Right lobe of liver (tissue), 6 donors: ENCODE results near the gene GPRIN3. TPM values are rescaled to one million over a fixed set of nuclear protein-coding genes. Genes with fewer than 3 reads are reported as not detected.

ENCODE experiments used
- ATAC-seq, 4 donors: fragments of 200-7000 bp; cut with Tn5 transposase; one replicate each; pipeline ENCODE4 v1.9.1; 2020; ENCODE audit warnings: mild to moderate bottlenecking in 4 of 4, moderate library complexity in 4 of 4
- DNase-seq, 3 donors: peaks; one replicate each; pipeline ENCODE4 v3.0.0-alpha.2; 2020
- H3K27ac ChIP-seq, 3 donors: fragments of 200-600 bp; one replicate each; pipeline ENCODE4 v1.8.0; 2022
- H3K27me3 ChIP-seq, 2 donors: fragments of 200-600 bp; one replicate each; pipeline ENCODE4 v1.8.0; 2022
- H3K36me3 ChIP-seq, 4 donors: fragments of 200-600 bp; sonication (generic) in 1 of 4; one replicate each; pipeline versions ENCODE4 v1.5.1 to v1.8.0; 2017 to 2022; ENCODE audit warnings: control low read depth in 1 of 4
- H3K4me1 ChIP-seq, 4 donors: fragments of 200-600 bp; sonication (generic) in 1 of 4; one replicate each; pipeline versions ENCODE4 v1.5.1 to v1.8.0; 2017 to 2022; ENCODE audit warnings: control low read depth in 1 of 4
- H3K4me3 ChIP-seq, 3 donors: fragments of 200-600 bp; one replicate each; pipeline ENCODE4 v1.8.0; 2022
- H3K9me3 ChIP-seq, 4 donors: fragments of 200-600 bp; sonication (generic) in 1 of 4; one replicate each; pipeline versions ENCODE4 v1.5.1 to v1.8.0; 2017 to 2022; ENCODE audit warnings: control low read depth in 1 of 4
- CTCF ChIP-seq, 4 donors: fragments of 200-600 bp in 3 of 4; fragments of 450-650 bp in 1 of 4; IDR thresholded peaks; one replicate each; pipeline versions ENCODE4 v1.5.1 to v1.8.0; 2016 to 2022; ENCODE audit warnings: antibody characterized with exemption in 4 of 4, mild to moderate bottlenecking in 2 of 4
- POLR2A ChIP-seq: fragments of 450-650 bp; IDR thresholded peaks from one replicate; pipeline ENCODE4 v1.6.1; 2017; ENCODE audit warnings: antibody characterized with exemption, mild to moderate bottlenecking
- WGBS: methylation state at CpG from one replicate; pipeline ENCODE4 v1.1.6; 2018; ENCODE audit warnings: low coverage, low lambda C conversion rate; ENCODE audit not compliant: insufficient coverage; ENCODE audit errors: missing lambda C conversion rate; 5-methylcytosine and 5-hydroxymethylcytosine counted together
- intact Hi-C, 2 donors: fragments of 100-400 bp; cut with DNase I; formaldehyde crosslinking; loops; one replicate each; pipeline versions ENCODE4 v1.11.2 to v1.14.1; 2022
- total RNA-seq, 6 experiments: library from RNA; depleted of rRNA in 2 of 6; stranded (reverse); fragments of >200 nt in 2 of 6; fragmentation: NEBNext Ultra II Directional in 3 of 6; extraction: Animal tissue kit (Norgen Biotek cat#: 25700) in 3 of 6; gene quantifications; one replicate each; pipeline versions ENCODE4 v1.1.0 to v1.2.4, GENCODE V29; 2016 to 2023
- donor health status: DM: no; HTN: yes; CAD: no.
- donor health status: DM: no; HTN: no; CAD: no.
- donor health status: DM: no; HTN: no; CAD: no.
- donor health status: DM: no; HTN: yes; CAD: no.
- donor health status: DM: no; HTN: yes; CAD: no.

GPRIN3 gene
- total RNA-seq, 6 experiments from 2014 or later, result 0.29 to 7.9 (median 3.9) TPM

- peak overlapping the region; percentile 11 to 80 (median 41) for H3K27ac ChIP-seq
- no peak for TF ChIP-seq POLR2A
- no peak for TF ChIP-seq CTCF (IDR thresholded peaks at IDR 0.05)
- WGBS, result 12% methylated on average over 1 of the region's 1 CpG
- no peaks in the 10 kb centered on the region for H3K27me3 ChIP-seq
- H3K36me3 ChIP-seq, result no peaks in the 10 kb centered on the region
- H3K4me1 ChIP-seq, result peaks cover 0 to 33% (median 0%) of the 10 kb centered on the region in 4 donors
- H3K4me3 ChIP-seq, result no peak overlapping the region
- DNase-seq (no peak), ATAC-seq (peak in 3 of 4 donors; percentile 23 to 50 (median 24))
- intact Hi-C loops, result no loop called here
- no peaks in the 10 kb centered on the region for H3K9me3 ChIP-seq
Observed at GRCh38 chr4:89296399-89296798, 11.2 kb downstream of the GPRIN3 start.

DNA sequence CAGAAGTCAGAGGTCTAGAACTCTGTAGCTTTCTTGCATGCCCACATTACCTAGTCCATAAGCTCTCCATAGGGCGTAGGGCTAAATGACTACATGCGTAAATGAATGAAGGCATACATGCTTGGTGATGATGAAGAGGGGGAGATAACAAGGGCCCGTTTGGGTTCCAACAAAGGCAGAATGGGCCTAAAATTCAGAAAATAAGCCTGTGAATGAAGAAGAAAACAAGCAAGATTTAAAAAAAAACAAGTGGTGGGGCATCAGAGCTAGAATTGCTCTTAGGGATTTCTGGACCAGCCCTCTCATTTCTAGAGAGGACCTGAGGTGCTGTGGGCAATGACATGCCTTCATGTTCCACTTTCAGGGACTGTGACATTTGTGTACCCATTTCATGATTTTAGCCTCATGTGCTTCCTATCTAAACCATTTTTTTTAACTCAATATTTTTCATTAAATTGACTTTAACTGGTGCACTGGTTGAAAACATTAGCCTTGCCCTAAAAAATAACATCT lies 12.1 kb downstream of the GPRIN3 start:
- DNase-seq (no peak), ATAC-seq (no peak)
- H3K27ac ChIP-seq, result peak overlapping the region in 2 of 3 donors; percentile 41 to 80
- H3K9me3 ChIP-seq, result no peaks in the 10 kb centered on the region
- H3K4me1 ChIP-seq, result peaks cover 0 to 33% (median 0%) of the 10 kb centered on the region in 4 donors
- TF ChIP-seq CTCF (IDR thresholded peaks at IDR 0.05), result no peak
- H3K4me3 ChIP-seq, result no peak overlapping the region
- no peaks in the 10 kb centered on the region for H3K36me3 ChIP-seq
- intact Hi-C loops, result no loop called here
- H3K27me3 ChIP-seq, result no peaks in the 10 kb centered on the region
- 96% methylated on average over 3 of the region's 3 CpGs for WGBS

GRCh38 chr4:89294573-89295269 lies 12.9 kb downstream of the GPRIN3 start:
- H3K4me1 ChIP-seq, result peaks cover 0 to 33% (median 0%) of the 10 kb centered on the region in 4 donors
- H3K9me3 ChIP-seq, result no peaks in the 10 kb centered on the region
- H3K27ac ChIP-seq, result peak overlapping the region in 2 of 3 donors; percentile 76 to 83
- H3K4me3 ChIP-seq, result no peak overlapping the region
- ATAC-seq (no peak), DNase-seq (no peak)
- 42% methylated on average over 5 of the region's 5 CpGs for WGBS
- TF ChIP-seq CTCF (IDR thresholded peaks at IDR 0.05) (no peak), POLR2A (no peak)
- H3K36me3 ChIP-seq, result no peaks in the 10 kb centered on the region
- intact Hi-C loops, result no loop called here
- H3K27me3 ChIP-seq, result no peaks in the 10 kb centered on the region

- ATAC-seq, result peak; percentile 79 to 95 (median 92)
- DNase-seq, result peak; percentile 41 to 73 (median 68)
- Histone ChIP-seq H3K27me3 (no peaks in the 10 kb centered on the region), H3K36me3 (no peaks in the 10 kb centered on the region), H3K9me3 (no peaks in the 10 kb centered on the region), H3K4me3 (peak overlapping the region in 2 of 3 donors; percentile 31 to 39), H3K4me1 (peaks cover 0 to 28% (median 0%) of the 10 kb centered on the region in 4 donors), H3K27ac (peak overlapping the region; percentile 75 to 83 (median 76))
- WGBS, result 9% methylated on average over 3 of the region's 4 CpGs
- TF ChIP-seq POLR2A (peak; percentile 60), CTCF (IDR thresholded peaks at IDR 0.05) (no peak)
- intact Hi-C loops, result no loop called here
Observed at GRCh38 chr4:89293299-89293698, 14.3 kb downstream of the GPRIN3 start.
